Fibroblast of villous mesenchyme (primary cell): ENCODE results near the gene IDH2. TPM values are rescaled to one million over a fixed set of nuclear protein-coding genes. Genes with fewer than 3 reads are reported as not detected.
"Not testable (repeated sequence)": the region's sequence is repeated elsewhere in the genome, so short reads cannot be mapped to it uniquely, and the experiment has no call there.

Experiments
- DNase-seq: peaks from one replicate; pipeline ENCODE4 v3.0.0-alpha.2; 2010; ENCODE audit warnings: low read depth
- H3K4me3 ChIP-seq: 2 replicates; pipeline ENCODE4 v1.5.1; 2011; ENCODE audit warnings: low read depth, mild to moderate bottlenecking, low read length
- total RNA-seq: library from RNA; depleted of rRNA; stranded (reverse); fragments of >200 nt; gene quantifications from 2 replicates; pipeline ENCODE4 v1.2.3, GENCODE V29; 2012
- TF ChIP-seq, protein P1 (sequence below): IDR thresholded peaks from 2 replicates; pipeline ENCODE4 v1.5.1; 2012; ENCODE audit warnings: low read depth, mild to moderate bottlenecking, low read length; ENCODE audit not compliant: insufficient read depth

IDH2 gene
- 70.4 and 75.7 TPM in 2 replicates for total RNA-seq

DNA sequence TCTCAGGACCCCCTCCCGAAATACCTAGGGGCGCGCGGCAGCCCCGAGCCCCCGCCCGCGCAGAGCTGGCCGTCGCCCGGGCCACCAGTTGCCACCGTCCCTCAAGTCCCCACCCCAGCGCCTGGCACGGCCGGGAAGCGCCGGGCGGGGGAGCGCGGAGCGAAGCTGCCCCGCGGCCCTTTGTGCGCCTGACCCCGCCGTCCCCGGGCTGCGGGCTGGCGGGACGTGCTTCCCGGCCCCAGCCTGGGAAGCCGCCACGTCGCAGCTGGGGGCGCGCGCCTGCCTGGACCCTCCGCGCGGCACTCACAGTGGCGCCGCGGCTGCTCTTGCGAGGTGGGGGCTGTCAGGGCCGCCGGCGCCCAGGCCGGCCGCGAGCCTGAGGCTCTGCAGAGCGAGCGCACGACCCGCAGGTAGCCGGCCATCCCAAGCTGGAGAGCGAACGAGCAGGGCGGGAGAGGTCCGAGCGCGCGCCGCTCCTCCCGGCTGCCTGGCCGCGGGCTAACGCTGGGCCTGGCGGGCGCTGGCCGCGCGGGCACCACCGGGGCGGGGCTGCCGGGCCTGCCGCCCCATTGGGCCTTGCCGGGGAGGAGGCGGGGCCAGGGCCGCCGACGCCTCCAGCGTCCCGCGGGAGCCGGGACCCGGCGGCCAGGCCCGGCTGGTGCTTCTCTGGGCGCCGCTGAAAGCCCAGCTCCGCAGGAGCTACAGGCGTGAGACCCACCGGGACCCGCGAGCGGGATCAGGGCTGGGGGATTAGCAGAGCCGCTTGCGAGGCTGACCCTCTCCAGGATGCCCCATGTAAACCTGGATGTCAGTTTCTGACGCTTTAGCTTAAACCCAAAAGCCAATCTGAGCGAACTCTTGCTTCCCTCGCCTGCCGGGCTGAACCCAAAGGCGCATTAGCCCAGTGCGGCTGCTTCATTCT lies at the start of gene IDH2:
IDH2 (minus strand) TSS at position 500 of the 922 bp plus-strand sequence; CDS start at position 422, 78 bp downstream.
- peak within 1 kb of the TSS; percentile 70 for H3K4me3 ChIP-seq
- peak; percentile 82 for DNase-seq
- TF ChIP-seq, protein P1, sequence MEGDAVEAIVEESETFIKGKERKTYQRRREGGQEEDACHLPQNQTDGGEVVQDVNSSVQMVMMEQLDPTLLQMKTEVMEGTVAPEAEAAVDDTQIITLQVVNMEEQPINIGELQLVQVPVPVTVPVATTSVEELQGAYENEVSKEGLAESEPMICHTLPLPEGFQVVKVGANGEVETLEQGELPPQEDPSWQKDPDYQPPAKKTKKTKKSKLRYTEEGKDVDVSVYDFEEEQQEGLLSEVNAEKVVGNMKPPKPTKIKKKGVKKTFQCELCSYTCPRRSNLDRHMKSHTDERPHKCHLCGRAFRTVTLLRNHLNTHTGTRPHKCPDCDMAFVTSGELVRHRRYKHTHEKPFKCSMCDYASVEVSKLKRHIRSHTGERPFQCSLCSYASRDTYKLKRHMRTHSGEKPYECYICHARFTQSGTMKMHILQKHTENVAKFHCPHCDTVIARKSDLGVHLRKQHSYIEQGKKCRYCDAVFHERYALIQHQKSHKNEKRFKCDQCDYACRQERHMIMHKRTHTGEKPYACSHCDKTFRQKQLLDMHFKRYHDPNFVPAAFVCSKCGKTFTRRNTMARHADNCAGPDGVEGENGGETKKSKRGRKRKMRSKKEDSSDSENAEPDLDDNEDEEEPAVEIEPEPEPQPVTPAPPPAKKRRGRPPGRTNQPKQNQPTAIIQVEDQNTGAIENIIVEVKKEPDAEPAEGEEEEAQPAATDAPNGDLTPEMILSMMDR: no peak

DNA sequence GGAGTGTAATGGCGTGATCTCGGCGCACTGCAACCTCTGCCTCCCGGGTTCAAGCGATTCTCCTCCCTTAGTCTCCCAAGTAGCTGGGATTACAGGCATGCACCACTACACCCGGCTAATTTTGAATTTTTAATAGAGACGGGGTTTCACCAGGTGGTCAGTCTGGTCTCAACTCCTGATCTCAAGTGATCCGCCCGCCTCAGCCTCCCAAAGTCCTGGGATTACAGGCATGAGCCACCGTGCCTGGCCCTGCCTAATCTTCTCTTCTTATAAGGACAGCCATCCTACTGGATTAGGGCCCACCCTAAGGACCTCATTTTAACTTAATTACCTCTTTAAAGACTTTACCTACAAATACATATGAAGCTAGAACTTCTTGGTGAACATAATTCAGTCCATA lies 48.3 kb upstream of the IDH2 start:
- not testable (repeated sequence) for DNase-seq, H3K4me3 ChIP-seq

DNA sequence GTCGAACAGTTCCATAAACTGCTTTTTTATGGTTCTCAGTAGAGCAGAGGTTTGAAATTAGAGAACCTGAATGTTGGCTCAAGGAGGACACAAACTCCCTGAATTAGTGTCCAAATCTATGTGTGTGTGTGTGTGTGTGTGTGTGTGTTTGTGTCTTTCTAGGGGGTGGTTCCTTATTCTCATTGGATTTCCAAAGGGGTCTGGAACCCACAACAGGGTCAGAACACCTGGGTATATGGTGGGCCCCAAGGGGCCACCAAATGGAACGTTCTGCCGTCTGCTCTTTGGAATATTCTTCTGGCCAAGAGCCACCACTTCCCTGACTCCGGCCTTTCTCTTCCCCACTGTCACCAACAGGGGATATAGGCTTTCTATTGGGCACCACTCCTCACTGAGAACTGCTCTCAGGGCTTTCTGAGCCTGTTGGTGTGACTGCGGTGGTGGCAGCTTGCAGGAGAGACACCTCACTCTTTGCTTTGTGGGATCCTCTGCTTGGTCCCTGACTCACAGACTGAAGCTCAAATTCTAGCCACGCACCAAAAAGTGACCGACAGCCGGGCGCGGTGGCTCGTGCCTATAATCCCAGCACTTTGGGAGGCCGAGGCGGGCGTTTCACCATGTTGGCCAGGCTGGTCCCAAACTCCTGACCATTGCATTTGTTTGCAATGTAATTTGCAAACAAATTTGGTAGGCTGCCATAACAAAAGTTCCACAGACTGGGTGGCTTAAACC lies 47.5 kb upstream of the IDH2 start:
- H3K4me3 ChIP-seq: no peak overlapping the region
- TF ChIP-seq, protein P1: no peak
- DNase-seq: no peak

DNA sequence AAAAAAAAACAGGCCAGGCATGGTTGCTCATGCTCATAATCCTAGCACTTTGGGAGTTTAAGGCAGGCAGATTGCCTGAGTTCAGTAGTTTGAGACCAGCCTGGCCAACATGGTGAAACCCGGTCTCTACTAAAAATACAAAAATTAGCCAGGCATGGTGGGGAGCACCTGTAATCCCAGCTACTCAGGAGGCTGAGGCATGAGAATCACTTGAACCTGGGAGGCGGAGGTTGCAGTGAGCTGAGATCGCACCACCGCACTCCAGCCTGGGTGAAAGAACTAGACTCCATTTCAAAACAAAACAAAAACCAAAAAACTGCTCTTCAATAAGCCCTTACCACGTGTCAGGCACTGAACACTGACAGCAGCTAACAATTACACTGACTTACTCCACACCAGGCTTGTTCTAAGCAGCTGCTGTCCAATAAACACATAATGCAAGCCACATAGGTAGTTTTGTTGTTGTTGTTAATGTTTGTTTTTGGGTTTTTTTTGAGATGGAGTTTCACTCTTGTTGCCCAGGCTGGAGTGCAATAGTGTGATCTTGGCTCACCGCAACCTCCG lies 44.0 kb upstream of the IDH2 start:
- DNase-seq, H3K4me3 ChIP-seq: not testable (repeated sequence)

DNA sequence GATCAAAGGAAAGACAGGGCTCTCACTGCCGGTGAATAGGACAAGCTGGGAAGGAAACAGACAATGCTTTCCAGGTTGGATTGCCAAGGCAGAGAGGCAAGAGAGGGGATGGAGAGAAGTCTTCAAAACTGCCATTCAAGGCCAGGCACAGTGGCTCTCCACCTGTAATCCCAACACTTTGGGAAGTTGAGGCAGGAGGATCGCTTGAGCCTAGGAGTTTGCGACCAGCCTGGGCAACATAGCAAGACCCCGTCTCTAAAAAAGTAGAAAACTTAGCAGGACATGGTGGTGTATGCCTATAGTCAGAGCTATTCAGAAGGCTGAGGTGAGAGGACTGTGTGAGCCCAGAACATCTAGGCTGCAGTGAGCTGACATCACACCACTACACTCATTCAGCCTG lies 43.5 kb upstream of the IDH2 start:
- H3K4me3 ChIP-seq: no peak overlapping the region
- no peak for DNase-seq
- TF ChIP-seq, protein P1: no peak

DNA sequence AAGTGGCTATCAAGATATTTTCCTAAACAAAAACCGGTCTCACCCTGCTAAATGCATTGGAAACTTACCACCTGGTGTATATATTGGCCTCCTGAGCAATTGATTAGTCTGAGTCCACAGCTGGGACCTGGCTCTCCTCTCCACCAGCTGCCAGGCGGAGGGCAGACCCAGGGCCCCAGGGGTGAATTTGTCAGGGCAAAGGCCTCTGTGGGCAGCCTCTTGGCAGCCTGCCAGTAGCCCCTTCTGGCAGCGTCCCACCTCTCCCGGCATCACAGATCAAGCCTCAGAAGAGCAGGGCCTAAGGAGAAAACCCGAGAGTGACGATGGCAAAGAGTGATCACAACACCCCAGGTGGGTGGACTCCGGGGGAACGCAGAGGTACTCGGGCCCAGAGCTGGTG lies 43.0 kb upstream of the IDH2 start:
- DNase-seq: no peak
- TF ChIP-seq, protein P1: no peak
- no peak overlapping the region for H3K4me3 ChIP-seq

DNA sequence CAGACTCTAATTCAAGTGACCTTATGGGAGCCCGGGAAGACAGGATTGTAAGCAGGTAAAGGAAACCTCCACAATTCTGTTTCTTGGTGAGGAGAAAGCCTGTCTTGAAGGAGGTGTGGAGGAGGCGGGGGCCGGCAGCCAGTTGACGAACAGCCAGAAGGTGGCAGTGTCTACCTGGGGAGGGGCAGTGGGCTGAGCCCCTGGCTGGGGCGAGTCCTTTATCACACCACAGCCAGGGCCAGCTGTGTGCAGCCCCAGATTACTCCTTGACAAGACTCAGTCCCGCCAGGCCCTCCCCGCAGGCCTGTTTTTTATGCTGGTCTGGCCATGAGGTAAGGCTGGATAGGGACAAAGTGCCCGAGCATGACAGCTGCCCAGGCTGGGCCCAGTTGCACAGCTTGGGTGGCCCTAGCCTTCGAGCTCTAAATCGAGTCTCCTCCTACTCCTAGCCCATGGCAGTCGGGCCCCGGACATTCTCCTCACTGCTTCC lies 40.9 kb upstream of the IDH2 start:
- DNase-seq: peak; percentile 78
- TF ChIP-seq, protein P1: peak; percentile 74
- H3K4me3 ChIP-seq: no peak overlapping the region
